SJSA1 (cell line): ENCODE data around the gene SSR2. TPM values are rescaled to one million over a fixed set of nuclear protein-coding genes. Genes with fewer than 3 reads are reported as not detected.

Experiments
- DNase-seq, 2 experiments: peaks; one replicate each; pipeline ENCODE4 v3.0.0-alpha.2; 2015 to 2020; ENCODE audit warnings: low spot score in 2 of 2, low read depth in 1 of 2
- H3K27ac ChIP-seq: fragments of 250-450 bp; sonication (Bioruptor Pico); 2 replicates; pipeline ENCODE4 v1.5.1; 2020; ENCODE audit warnings: mild to moderate bottlenecking, moderate library complexity
- H3K27me3 ChIP-seq: fragments of 250-450 bp; sonication (Bioruptor Pico); replicated peaks from 2 replicates; pipeline ENCODE4 v1.5.1; 2020; ENCODE audit warnings: mild to moderate bottlenecking, moderate library complexity
- H3K36me3 ChIP-seq: fragments of 250-450 bp; sonication (Bioruptor Pico); 2 replicates; pipeline ENCODE4 v1.5.1; 2020; ENCODE audit warnings: mild to moderate bottlenecking
- H3K4me1 ChIP-seq: fragments of 250-450 bp; sonication (Bioruptor Pico); replicated peaks from 2 replicates; pipeline ENCODE4 v1.6.1; 2021; ENCODE audit warnings: mild to moderate bottlenecking
- H3K4me3 ChIP-seq: fragments of 250-450 bp; sonication (Bioruptor Pico); 2 replicates; pipeline ENCODE4 v1.5.1; 2020; ENCODE audit warnings: mild to moderate bottlenecking
- H3K9me3 ChIP-seq: fragments of 250-450 bp; sonication (Bioruptor Pico); replicated peaks from 2 replicates; pipeline ENCODE4 v1.5.1; 2020; ENCODE audit warnings: mild to moderate bottlenecking
- total RNA-seq: library from RNA; depleted of rRNA; stranded (reverse); fragments of >200 nt; shearing (Covaris generic); gene quantifications from 2 replicates; pipeline ENCODE4 v1.2.3, GENCODE V29; 2014; rRNA removed

SSR2 gene
- total RNA-seq, 1 experiment from 2014 or later, result 507 TPM

DNA sequence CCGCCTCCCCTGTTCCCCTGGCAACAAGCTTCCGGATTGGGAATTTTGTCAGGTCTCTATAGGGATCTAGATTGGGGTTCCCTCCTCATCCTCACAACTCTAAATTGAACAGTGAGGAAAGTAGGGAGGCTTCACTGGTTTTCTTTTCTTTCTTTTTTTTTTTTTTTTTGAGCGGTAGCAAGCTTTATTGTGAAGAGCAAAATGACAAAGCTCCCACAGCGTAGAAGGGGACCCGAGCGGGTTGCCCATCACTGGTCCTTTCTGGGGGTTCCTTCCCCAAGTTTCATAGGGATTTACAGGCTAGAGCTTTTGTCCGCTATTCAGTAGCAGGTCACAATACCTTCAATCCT is 52.7 kb downstream of the SSR2 start:
- DNase-seq, result no peak
- Histone ChIP-seq H3K27me3 (no peaks in the 10 kb centered on the region), H3K4me3 (no peak overlapping the region), H3K27ac (no peak overlapping the region), H3K9me3 (no peaks in the 10 kb centered on the region), H3K36me3 (peaks cover 80% of the 10 kb centered on the region), H3K4me1 (peaks cover 45% of the 10 kb centered on the region)

DNA sequence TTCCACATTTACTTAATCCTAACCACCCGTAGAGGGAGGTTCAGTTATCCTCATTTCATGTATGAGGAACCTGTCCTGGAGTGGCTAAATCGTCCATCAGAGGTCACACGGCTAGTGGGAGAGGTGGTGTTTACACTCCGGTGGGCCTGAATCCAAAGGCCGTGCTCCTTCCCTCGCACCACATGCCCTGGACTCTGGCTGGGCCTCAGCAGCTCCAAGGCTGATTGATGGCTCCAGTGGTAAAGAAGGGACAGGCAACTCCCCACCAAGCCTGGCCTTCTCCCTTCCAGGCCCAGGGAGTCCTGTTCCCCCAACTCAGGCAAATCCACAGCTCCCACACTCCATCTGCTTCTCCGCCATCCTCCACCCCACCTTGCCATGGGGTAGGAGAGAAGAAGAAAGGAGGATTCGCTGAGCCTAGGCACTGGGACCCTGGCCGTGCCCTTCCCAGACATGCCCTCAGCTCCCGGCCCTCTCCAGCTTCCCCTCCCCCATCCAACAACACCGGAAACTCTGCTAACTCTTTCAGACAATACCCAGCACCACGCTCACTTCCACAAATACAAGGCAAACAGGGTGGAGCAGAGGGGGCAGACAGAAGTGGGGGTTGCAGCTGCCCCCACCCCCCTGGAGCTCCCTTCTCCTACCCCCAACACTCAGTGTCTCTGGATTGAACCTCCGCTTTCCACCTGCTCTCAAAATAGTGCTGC is 53.3 kb downstream of the SSR2 start:
- H3K4me1 ChIP-seq, result peaks cover 50% of the 10 kb centered on the region

DNA sequence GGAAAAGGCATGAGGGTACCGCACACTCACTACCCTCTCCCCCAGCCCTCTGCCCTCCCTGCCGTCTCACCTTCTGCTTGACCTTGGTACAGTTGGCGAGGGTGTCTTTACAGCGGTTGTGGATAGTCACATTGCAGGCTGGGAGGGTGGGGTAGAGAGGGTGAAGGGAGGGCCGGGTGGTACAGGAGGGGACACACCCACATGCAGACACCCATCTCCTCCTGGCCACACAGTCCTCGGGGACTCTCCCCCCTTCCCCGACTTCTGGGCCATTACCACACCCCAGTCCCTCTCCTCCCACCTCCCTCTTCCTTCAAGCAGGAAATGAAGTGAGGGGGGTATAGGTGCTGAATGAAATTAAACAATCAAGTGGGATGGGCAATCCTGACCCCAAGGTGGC is 54.0 kb downstream of the SSR2 start:
- Histone ChIP-seq H3K36me3 (peaks cover 81% of the 10 kb centered on the region), H3K9me3 (no peaks in the 10 kb centered on the region), H3K27me3 (no peaks in the 10 kb centered on the region), H3K4me1 (peaks cover 54% of the 10 kb centered on the region), H3K4me3 (no peak overlapping the region), H3K27ac (no peak overlapping the region)
- no peak for DNase-seq

More for the DNA sequence above, 53.3 kb downstream of the SSR2 start:
- Histone ChIP-seq H3K9me3 (no peaks in the 10 kb centered on the region), H3K36me3 (peaks cover 80% of the 10 kb centered on the region), H3K27me3 (no peaks in the 10 kb centered on the region), H3K27ac (no peak overlapping the region), H3K4me3 (no peak overlapping the region)
- DNase-seq, result no peak

DNA sequence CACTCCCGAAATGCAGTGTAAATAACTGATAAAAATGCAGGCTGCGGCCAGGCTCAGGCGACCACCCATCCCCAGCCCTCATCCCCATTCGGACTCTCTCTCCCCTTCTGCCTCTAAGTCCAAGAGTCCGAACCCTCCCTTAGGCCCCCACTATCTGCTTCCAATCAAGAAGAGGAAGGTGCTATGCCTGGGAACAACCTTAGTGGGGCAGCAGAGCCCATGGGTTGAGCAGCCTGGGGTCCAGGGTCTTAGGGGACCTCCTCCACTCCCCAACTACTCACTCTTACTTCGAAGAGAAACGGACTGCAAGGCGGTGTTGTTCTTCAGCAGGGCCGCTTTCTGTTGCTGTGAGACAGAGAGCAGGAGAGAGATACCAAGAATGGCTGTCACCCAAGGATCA is 54.6 kb downstream of the SSR2 start:
- no peak for DNase-seq
- H3K27ac ChIP-seq, result no peak overlapping the region

DNA sequence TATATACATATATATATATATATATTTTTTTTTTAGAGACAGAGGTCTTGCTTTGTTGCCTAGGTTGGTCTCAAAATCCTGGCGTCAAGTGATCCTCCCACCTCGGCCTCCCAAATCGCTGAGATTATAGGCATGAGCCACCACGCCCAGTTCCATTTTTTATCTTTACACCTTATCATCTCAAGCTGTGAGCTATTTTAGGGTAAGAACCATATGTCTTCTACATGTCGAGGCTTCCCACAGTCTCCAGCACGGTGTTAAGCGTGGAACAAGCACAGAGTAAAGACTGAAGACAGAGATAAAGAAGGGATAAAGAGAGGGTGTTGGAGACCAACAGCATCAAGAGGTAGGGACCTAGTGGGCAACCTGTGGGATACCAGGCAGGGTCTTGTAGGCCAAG is 56.6 kb downstream of the SSR2 start:
- H3K36me3 ChIP-seq, result peaks cover 95% of the 10 kb centered on the region
- no peaks in the 10 kb centered on the region for H3K9me3 ChIP-seq
- H3K27me3 ChIP-seq, result no peaks in the 10 kb centered on the region
- H3K4me3 ChIP-seq, result no peak overlapping the region
- no peak overlapping the region for H3K27ac ChIP-seq
- no peak for DNase-seq
- H3K4me1 ChIP-seq, result peaks cover 36% of the 10 kb centered on the region

More for the DNA sequence above, 54.6 kb downstream of the SSR2 start:
- H3K27me3 ChIP-seq, result no peaks in the 10 kb centered on the region
- peaks cover 87% of the 10 kb centered on the region for H3K36me3 ChIP-seq
- no peak overlapping the region for H3K4me3 ChIP-seq
- H3K9me3 ChIP-seq, result no peaks in the 10 kb centered on the region
- peaks cover 55% of the 10 kb centered on the region for H3K4me1 ChIP-seq

DNA sequence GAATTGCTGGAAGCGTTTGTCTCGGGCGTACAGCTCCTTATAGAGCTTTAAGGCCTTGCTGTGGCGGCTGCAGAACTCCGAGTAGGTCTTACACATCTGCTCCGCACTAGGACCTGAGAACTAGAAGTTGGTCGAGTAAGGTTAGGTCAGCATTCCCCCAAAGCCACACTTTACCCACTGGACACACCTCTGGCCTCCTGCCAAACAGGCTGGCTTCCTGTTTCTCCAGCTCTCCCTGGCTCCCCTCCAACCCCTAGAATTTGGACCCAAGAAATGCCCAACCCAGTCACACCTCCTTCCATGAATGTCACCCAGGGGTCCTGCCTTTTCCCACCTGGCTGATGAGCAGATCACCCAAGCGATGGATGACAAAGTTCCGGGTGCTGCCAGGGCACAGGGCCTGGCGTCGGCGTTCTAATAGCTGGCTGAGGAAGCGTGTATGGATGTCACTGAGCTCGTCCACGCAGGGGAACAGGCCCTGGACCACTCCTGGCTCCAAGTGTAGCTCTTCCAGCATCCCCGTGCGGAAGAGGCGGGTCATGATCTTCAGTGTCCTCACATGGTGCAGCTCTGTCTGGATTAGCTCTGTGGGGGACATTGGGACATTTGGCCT is 58.0 kb downstream of the SSR2 start:
- H3K27ac ChIP-seq, result peak overlapping the region; percentile 84; the same call in 1 of the 2 replicates
- no peaks in the 10 kb centered on the region for H3K9me3 ChIP-seq
- H3K36me3 ChIP-seq, result peaks cover 95% of the 10 kb centered on the region
- no peaks in the 10 kb centered on the region for H3K27me3 ChIP-seq
- no peak for DNase-seq
- H3K4me1 ChIP-seq, result peaks cover 22% of the 10 kb centered on the region
- H3K4me3 ChIP-seq, result no peak overlapping the region

DNA sequence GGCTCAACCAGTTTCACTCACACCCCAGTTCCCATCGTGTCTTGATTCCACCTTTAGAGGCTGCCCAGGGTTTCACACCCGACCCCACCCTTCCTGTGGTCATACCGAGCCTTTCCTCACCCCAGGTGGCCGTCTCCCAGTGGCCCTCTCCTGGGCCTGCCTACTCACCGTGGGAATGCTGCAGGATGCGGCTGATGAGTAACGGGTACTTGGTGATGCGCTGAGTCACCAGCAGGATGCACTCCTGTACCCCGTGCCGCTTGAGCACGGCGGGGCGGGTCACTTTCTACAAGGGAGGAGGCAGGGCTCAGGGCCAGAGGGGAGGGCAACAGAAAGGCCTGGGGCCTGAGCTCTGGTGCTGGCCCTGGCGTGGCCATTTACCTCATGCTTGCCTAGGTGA is 58.8 kb downstream of the SSR2 start:
- Histone ChIP-seq H3K36me3 (peaks cover 95% of the 10 kb centered on the region), H3K4me3 (no peak overlapping the region), H3K9me3 (no peaks in the 10 kb centered on the region), H3K4me1 (peaks cover 17% of the 10 kb centered on the region), H3K27ac (peak overlapping the region; percentile 84), H3K27me3 (no peaks in the 10 kb centered on the region)
- peak; percentile 84 to 96 for DNase-seq

DNA sequence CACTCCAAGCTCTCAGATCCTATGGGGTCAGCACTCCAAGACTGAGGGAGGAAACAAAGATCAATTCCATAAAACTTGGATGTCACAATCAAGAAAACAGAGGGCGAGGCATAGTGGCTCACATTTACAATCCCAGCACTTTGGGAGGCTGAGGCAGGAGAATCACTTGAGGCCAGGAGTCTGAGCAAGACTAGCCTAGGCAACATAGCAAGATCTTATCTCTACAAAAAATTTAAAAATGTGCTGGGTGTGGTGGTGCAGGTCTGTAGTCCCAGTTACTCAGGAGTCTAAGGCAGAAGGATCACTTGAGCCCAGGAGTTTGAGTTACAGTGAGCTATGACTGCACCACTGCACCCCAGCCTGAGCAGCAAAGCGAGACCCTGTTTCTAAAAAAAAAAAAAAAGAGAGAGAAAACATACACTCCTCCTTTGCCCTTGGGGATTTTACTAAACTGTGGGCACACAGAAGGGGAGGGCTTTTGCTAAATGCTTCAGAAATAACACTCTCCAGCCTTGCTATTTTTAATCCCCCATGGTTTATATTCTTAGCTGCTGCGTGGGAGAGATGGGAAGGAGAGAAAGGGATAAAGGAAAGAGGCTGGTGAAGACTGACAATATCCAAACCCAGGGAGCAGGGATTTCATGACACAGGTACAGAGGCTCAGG is 60.5 kb downstream of the SSR2 start:
- no peak overlapping the region for H3K27ac ChIP-seq
- peaks cover 17% of the 10 kb centered on the region for H3K4me1 ChIP-seq
- H3K4me3 ChIP-seq, result no peak overlapping the region
- H3K36me3 ChIP-seq, result peaks cover 94% of the 10 kb centered on the region
- no peaks in the 10 kb centered on the region for H3K9me3 ChIP-seq
- no peak for DNase-seq
- no peaks in the 10 kb centered on the region for H3K27me3 ChIP-seq

Other genes starting within 250 kb of the SSR2 start
- gene GON4L, start 163.7 kb downstream of the SSR2 start, total RNA-seq, result 14.6 and 22.7 TPM in 2 replicates
- 6.3 and 6.9 TPM in 2 replicates for gene SYT11, start 161.4 kb downstream of the SSR2 start, total RNA-seq
- gene RIT1, start 109.6 kb downstream of the SSR2 start, total RNA-seq, result 47.4 and 73.8 TPM in 2 replicates
- 31.5 and 63.9 TPM in 2 replicates for gene KHDC4, start 86.5 kb downstream of the SSR2 start, total RNA-seq
- not detected in 2 replicates for gene RXFP4, start 79.3 kb downstream of the SSR2 start, total RNA-seq
- 49.8 and 81.1 TPM in 2 replicates for gene ARHGEF2, start 42.4 kb downstream of the SSR2 start, total RNA-seq
- gene UBQLN4, start 32.8 kb upstream of the SSR2 start, total RNA-seq, result 11.4 and 18.2 TPM in 2 replicates
- gene LAMTOR2, start 33.8 kb upstream of the SSR2 start, total RNA-seq, result 49.0 and 55.8 TPM in 2 replicates
- not detected in 2 replicates for gene RAB25, start 40.2 kb upstream of the SSR2 start, total RNA-seq
- 0.13 and 1.1 TPM in 2 replicates for gene MEX3A, start 61.5 kb upstream of the SSR2 start, total RNA-seq
- gene LMNA, start 93.8 kb upstream of the SSR2 start, total RNA-seq, result 944 and 992 TPM in 2 replicates
- gene SEMA4A, start 132.6 kb upstream of the SSR2 start, total RNA-seq, result 0.16 and 1.8 TPM in 2 replicates
- gene SLC25A44, start 173.2 kb upstream of the SSR2 start, total RNA-seq, result 16.4 and 17.9 TPM in 2 replicates
- gene PMF1, start 192.1 kb upstream of the SSR2 start, total RNA-seq, result 85.6 and 100 TPM in 2 replicates
- gene BGLAP, start 221.2 kb upstream of the SSR2 start, total RNA-seq, result not detected in 2 replicates
- 0.16 and 0.32 TPM in 2 replicates for gene PAQR6, start 227.1 kb upstream of the SSR2 start, total RNA-seq